ENCODE measurements around the gene FAM241A.

FAM241A gene

GRCh38 chr4:112214390-112215264 is 69.4 kb downstream of the FAM241A start:
- DNase-seq (ENCODE audit: low spot score): no peak
- peak; percentile 31 for TF ChIP-seq CTCF (IDR thresholded peaks at IDR 0.05; ENCODE audit: extremely low read depth, insufficient read depth, missing control alignments)
- in situ Hi-C loops (cut with MboI; ENCODE audit: low pct_unique_long_range_greater_than_20kb, low sequenced_read_pairs, unreplicated experiment): no loop called here

- TF ChIP-seq CTCF (IDR thresholded peaks at IDR 0.05; ENCODE audit: extremely low read depth, insufficient read depth, missing control alignments): no peak
- no peak for DNase-seq (ENCODE audit: low spot score)
- in situ Hi-C loops (cut with MboI; ENCODE audit: low pct_unique_long_range_greater_than_20kb, low sequenced_read_pairs, unreplicated experiment): no loop called here
Observed at GRCh38 chr4:112219826-112220366, 74.6 kb downstream of the FAM241A start.

- TF ChIP-seq CTCF (IDR thresholded peaks at IDR 0.05; ENCODE audit: extremely low read depth, insufficient read depth, missing control alignments): no peak
Observed at GRCh38 chr4:112222219-112222955, 77.1 kb downstream of the FAM241A start.

GRCh38 chr4:112225157-112225556 is 79.9 kb downstream of the FAM241A start:
- TF ChIP-seq CTCF (IDR thresholded peaks at IDR 0.05; ENCODE audit: extremely low read depth, insufficient read depth, missing control alignments): no peak
- in situ Hi-C loops (cut with MboI; ENCODE audit: low pct_unique_long_range_greater_than_20kb, low sequenced_read_pairs, unreplicated experiment): no loop called here
- DNase-seq (ENCODE audit: low spot score): no peak

More at GRCh38 chr4:112222219-112222955, 77.1 kb downstream of the FAM241A start:
- in situ Hi-C loops (cut with MboI; ENCODE audit: low pct_unique_long_range_greater_than_20kb, low sequenced_read_pairs, unreplicated experiment): no loop called here
- DNase-seq (ENCODE audit: low spot score): no peak

GRCh38 chr4:112230879-112231778 is 85.9 kb downstream of the FAM241A start:
- in situ Hi-C loops (cut with MboI; ENCODE audit: low pct_unique_long_range_greater_than_20kb, low sequenced_read_pairs, unreplicated experiment): loop anchor here (10.0 kb wide), 1 partner anchor 136 kb away; no protein-coding TSS in a partner anchor
- TF ChIP-seq CTCF (IDR thresholded peaks at IDR 0.05; ENCODE audit: extremely low read depth, insufficient read depth, missing control alignments): no peak
- peak; percentile 97 for DNase-seq (ENCODE audit: low spot score)

All from GM13977 (cell line).